GM21515 (cell line): ENCODE measurements around the gene DNAJC8.

Experiments
- ATAC-seq: cut with Tn5 transposase; IDR thresholded peaks from one replicate; pipeline ENCODE4 v1.9.1; 2021; ENCODE audit not compliant: unreplicated experiment

DNAJC8 gene, protein sequence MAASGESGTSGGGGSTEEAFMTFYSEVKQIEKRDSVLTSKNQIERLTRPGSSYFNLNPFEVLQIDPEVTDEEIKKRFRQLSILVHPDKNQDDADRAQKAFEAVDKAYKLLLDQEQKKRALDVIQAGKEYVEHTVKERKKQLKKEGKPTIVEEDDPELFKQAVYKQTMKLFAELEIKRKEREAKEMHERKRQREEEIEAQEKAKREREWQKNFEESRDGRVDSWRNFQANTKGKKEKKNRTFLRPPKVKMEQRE

GRCh38 chr1:28232558-28233263, at the start of gene DNAJC8:
Gene DNAJC8, minus strand, starts transcription at chr1:28233029. Its CDS starts 31 bp downstream, at chr1:28232998.
- peak; percentile 56 for ATAC-seq

DNA sequence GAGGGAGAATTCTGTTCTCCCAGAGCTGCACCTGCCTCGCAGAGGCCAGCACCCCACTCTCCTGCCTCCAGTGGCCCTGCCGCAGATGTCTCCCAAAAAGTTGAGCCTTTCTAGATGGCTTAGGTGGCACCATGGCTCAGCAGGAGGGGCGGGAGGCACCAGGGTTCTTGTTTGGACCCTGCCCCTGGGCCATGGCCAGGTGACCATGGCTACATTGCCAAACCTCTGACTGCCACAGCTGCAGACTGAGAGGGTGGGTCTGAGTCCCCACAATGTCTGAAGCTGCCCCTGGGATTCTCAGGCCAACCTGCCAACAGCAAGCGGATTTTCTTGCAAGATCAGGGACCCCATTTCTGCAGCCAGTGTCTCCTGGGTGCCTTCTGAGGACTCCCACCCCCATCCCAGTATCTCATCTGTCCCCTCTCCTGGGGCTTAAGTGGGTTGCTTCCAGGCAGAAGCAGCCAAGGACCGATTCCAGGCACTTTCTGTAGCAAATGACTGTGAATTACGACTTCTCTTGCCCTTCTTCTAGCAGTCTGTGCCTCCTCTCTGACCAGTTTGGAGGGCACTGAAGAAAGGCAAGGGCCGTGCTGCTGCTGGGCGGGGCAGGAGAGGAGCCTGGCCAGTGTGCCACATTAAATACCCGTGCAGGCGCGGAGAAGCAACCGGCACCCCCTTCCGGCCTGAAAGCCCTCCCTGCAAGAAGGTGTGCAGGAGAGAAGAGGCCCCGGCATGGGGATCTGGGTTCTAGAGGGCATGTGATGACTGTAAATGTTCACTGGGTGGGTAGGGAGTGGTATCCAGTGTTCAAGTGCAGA, 49.0 kb upstream of the DNAJC8 start:
- no peak for ATAC-seq

DNA sequence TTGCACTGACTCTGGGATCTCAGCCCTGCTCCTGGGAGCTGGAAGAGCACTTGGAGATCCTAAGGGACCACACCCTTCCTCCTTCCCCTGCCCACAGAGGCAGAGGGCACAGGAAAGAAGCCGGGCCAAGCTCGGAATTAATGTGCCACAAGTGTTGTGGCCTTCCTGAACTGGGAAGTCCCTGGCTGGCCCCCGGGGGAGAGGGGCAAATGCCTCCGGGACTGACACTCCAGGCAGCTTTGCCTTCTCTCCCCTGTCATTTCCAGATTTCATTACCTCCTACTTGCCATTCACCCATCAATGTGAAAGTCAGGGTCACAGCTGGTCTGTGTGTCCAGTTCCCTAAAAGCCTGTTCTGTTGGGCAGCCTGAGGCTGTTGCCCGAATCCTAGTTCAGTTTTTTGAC, 48.1 kb upstream of the DNAJC8 start:
- no peak for ATAC-seq

GRCh38 chr1:28280501-28280900, 47.7 kb upstream of the DNAJC8 start:
- ATAC-seq = no peak

DNA sequence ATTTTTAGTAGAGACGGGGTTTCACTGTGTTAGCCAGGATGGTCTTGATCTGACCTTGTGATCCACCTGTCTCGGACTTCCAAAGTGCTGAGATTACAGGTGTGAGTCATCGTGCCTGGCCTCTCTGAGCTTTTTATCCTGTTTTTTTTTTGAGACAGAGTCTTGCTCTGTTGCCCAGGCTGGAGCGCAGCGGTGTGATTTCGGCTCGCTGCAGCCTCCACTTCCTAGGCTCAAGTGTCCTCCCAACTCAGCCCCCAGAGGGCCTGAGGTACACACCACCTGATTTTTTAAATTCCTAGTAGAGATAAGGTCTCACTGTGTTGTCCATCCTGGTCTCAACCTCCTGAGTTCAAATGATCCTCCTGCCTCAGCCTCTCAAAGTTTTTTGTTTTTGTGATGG, 46.9 kb upstream of the DNAJC8 start:
- ATAC-seq = no peak

DNA sequence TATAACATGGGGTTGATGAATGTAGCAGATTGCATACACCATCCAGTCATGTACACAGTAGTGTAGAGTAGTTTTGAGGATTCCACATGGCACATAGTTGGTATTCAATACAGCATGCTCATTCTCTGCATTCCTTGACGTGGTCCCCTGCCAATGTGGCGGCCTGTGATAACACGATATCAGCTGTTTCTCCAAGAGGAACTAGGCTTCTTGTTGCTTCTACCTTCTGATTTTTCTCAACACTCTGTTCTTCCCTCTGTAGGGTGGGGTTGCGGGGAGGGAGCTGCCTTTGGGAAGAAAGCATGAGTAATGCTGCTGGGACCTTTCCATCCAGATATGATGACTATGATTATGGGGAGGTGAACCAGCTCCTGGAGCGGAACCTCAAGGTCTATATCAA, 45.9 kb upstream of the DNAJC8 start:
- no peak for ATAC-seq

- ATAC-seq = no peak
These were observed 40.5 kb upstream of the DNAJC8 start for GRCh38 chr1:28273216-28273860.

GRCh38 chr1:28272215-28272852, 39.5 kb upstream of the DNAJC8 start:
- no peak for ATAC-seq

- no peak for ATAC-seq
These were observed 36.7 kb upstream of the DNAJC8 start for GRCh38 chr1:28269529-28269928.

DNA sequence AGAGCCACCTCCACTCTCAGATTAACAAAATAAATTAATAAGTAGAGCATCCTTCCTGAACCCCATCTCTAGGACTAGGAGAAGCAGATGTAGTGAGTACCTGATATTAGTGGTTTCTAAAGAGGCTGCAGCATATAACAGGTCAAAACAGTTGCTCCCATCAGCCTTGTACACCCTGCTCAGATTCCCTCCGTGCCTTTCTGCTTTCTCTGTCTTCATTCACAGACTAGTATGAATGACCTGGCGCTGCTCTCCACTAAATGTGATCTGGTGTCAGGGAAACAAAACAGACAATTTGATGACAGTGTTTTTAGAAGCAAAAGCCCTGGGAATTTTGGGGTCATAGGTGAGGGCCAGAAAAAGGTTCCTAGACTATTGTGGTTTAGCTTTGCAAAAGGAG, 34.8 kb upstream of the DNAJC8 start:
- no peak for ATAC-seq

DNA sequence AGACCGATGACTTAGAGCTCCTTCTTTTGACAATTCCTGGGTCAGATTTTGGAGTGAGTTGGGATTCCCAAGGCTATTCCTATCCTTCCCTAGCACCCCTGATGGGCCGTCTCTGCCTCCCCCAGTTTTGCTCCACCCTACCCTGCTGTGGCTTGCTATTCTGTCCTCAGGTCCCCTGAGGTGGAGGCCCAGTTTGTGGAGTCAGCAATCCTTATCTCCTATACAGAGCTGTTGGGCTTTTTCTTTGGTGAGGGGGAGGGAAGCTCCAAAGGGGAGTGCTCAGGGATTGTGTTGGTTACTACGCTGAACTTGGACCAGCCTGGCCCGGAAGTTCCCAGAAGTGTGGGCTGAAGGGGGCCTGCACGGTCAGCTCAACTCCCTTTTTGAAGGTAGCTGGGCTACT, 34.1 kb upstream of the DNAJC8 start:
- ATAC-seq = no peak

DNA sequence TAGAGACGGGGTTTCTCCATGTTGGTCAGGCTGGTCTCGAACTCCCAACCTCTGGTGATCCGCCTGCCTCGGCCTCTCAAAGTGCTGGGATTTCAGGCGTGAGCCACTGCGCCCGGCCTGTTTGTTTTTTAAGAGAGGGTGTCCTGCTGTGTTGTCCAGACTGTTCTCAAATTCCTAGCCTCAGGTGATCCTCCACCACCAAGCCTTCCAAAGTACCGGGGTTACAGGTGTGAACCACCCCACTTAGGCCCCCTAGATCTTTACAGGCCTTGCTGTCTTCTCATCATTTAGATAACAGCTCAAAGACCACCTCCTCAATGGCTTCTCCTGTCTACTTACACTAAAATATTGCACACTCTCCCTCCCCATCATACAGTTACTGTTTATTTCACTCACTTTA, 32.7 kb upstream of the DNAJC8 start:
- no peak for ATAC-seq

- ATAC-seq = no peak
These were observed 32.1 kb upstream of the DNAJC8 start for GRCh38 chr1:28264897-28265296.

DNA sequence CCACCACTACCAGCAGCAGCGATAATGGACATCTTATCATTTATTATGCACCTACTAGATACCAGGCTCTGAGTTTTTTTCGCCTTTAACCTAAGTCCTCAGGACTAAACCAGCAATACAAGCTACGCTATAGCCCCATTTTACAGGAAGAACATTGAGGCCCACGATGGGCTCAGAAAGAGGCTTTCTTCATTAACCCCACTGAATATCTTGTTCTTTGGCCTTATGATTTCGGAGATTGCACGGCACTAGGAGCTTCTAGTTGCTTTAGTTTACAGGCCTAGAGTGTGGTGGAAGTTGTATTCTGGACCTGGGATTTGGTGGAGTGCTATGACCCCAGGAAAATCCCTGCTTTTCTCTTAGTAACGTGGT, 28.0 kb upstream of the DNAJC8 start:
- no peak for ATAC-seq

DNA sequence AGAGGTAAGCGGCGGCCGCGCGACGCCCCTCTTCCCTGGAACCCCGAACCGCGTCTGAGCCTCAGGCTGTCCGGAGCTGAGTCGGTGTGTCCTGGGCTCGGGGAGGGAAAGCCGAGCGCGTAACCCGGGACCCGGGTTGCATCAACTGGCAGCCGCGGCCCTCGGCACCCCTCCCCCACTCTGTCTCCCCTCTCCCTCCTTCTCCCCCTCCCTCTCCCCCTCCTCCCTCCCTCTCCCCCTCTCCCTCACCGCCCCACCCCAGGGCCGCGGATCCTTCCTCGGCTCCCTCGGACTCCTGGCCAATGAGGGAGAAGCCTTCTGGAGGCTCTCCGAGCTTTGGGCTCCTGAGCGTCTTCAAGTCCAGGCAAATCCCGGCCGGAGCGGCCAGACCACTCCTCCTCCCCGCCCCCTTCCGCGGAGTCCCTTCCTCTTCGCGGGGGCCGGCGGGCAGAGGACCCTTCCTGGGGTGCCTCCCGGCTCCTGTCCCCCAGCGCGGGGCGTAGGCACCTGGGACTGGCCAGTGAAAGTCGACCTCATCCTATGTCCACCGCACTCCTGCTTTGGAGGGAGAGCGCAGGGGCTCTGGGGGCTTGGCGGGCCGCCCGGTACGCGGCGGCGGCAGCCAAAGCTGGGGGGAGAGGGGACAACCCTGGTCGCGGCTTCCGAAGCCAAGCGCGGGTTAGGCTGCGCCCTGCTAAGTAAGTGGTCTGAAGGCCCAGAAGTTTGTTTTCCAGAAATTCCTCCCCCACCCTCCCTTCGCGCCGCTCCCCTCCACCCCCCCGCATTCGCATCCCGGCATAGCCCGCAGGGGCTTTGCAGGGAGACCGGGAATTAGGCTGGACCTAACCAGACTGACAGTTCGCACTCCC, 27.3 kb upstream of the DNAJC8 start:
- ATAC-seq = no peak

GRCh38 chr1:28259252-28259933, 26.6 kb upstream of the DNAJC8 start, which contains the start of gene SESN2:
Gene SESN2, plus strand, starts transcription at chr1:28259518. Its CDS starts 330 bp downstream, at chr1:28259848.
- ATAC-seq = peak; percentile 86

GRCh38 chr1:28258628-28259251, 25.9 kb upstream of the DNAJC8 start:
- no peak for ATAC-seq

DNA sequence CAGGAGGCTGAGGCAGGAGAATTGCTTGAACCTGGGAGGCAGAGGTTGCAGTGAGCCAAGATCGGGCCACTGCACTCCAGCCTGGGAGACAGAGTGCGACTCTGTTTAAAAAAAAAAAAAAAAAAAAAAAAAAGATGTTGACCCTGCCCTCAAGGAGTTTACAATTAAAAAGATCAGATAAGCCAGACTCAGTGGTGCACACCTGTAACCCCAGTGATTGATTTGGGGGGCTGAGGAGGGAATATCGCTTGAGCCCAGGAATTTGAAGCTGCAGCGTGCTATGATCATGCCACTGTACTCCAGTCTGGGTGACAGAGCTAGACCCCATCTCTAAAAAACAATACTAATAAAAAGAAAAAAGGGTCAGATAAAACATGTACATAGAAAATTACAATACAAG, 24.9 kb upstream of the DNAJC8 start:
- no peak for ATAC-seq
